Suppressor macrophage treated with lipopolysaccharide for 1 hour (primary cell): ENCODE results near the gene BMPR1A.

ENCODE experiments used
- DNase-seq, 3 donors: peaks; one replicate each; pipeline ENCODE4 v3.0.0-alpha.2; 2020 to 2022

Gene BMPR1A

DNA sequence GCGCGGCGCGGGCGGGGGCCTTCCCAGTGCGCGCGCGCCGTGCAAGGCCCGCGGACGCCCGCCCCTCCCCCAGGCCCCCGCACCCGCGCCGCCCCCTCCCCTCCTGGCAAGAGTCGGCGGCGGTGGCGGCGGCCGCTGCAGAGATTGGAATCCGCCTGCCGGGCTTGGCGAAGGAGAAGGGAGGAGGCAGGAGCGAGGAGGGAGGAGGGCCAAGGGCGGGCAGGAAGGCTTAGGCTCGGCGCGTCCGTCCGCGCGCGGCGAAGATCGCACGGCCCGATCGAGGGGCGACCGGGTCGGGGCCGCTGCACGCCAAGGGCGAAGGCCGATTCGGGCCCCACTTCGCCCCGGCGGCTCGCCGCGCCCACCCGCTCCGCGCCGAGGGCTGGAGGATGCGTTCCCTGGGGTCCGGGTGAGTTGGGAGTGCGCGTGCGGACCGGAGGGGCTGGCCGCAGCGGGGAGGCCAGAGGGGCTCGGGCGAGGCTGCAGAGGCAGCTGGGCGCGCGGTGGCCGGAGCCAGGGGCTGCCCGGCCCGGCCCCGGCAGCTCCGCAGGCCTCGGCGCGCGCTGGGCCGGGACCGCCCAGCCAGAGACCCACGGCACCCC is at the start of gene BMPR1A:
Gene BMPR1A, plus strand, starts transcription at position 109 of the 602 bp plus-strand sequence. CDS start 119,400 bp downstream, outside the sequence.
- DNase-seq: peak in 1 of 3 donors; percentile 32

DNA sequence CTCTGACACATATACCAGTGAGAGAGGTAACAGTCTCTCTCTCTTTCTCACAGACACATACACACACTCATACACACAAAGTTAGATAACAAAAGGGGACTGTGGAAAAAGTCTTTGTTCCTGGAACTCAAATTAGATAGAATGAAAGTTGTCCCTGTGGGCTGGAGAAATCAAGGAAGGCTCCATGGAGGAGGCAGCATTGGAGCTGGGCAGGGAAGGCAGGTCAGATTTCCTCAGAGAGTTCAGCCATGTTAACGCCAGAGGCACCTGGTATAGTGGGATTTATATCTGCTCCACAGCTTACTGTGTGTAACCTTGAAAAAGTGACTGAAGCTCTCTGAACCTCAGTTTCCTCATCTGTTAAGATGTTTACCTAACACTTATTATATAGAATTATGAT is 49.4 kb upstream of the BMPR1A start:
- DNase-seq: no peak

DNA sequence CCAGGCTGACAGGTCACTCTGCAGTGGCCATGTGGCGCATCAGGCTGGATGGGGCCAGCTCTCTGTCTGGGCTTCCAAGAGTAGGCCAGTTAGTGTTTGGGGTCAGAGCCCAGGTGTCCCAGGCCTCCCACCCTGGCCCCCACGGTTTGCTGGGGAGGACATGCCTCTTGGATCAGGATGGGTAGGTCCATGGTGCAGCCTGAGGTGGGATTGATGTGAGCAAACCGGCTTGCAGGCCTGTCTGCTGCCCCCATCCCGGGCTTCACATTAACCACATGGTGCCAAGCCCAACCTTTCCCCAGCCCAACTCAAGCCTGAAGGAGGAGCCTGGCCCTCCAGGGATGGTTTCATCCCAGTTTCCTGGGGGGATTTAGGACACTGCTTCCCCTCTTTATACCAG is 48.9 kb upstream of the BMPR1A start:
- DNase-seq: no peak

DNA sequence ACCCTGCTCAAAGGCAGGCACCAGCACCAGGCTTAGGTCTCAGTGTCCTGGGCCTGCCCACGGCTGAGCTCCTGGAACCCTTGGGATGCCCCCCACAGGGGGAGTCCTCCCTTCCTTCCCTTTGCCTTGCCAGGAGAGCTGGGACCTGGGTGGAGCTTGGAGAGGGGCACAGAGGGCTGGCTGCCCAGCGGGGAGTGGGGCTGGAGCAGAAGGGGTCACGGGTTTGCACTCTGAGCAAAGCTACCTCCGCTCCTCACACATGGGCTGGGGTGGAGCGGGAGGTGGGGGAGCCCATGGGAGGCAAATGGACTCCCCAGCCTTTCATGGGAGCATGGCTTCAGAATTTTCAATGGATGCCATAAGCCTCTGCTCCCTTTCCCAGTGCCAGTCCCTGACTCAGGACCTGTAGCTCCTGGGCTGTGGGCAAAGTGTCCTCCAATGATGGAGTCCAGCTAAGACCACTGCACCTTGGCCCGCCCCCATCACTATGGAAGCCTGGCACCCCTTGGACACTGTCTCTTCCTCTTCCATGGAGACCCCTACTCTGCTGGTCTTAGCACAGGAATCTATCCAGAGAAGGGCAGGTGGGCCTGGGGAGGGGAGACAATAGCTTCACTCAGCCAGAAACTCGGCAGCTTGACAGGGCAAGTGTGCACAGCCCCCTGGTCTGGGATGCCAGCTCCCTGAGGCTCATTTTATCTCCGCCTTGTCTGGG is 48.2 kb upstream of the BMPR1A start:
- no peak for DNase-seq

DNA sequence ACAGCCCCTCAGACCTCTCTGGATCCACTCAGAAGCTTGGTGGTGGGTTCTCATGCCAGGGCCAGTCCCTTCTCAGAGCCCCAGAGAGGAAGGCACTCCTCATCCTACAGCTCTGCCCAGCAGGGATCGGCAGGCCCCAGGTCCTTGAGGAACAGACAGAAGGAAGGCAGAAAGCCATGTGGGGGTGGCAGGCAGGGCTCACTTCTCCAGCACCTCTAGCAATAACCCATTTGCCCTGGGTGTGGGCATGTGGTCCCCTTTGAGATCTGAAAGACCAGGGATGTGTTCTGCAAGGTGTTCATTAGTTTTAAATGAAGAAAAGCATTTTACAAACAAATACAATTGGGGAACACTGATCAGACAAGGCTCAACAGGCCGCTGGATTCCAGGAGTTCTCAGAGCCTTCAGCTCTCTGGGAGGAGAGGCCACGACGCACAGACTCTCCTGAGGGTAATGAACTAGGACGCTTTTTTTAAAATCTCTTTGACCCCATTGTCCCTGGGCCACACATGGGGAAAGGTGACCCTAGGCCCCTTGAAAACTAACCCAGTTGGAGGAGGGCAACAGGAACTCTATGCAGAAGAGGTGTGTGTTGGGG is 47.5 kb upstream of the BMPR1A start:
- no peak for DNase-seq

DNA sequence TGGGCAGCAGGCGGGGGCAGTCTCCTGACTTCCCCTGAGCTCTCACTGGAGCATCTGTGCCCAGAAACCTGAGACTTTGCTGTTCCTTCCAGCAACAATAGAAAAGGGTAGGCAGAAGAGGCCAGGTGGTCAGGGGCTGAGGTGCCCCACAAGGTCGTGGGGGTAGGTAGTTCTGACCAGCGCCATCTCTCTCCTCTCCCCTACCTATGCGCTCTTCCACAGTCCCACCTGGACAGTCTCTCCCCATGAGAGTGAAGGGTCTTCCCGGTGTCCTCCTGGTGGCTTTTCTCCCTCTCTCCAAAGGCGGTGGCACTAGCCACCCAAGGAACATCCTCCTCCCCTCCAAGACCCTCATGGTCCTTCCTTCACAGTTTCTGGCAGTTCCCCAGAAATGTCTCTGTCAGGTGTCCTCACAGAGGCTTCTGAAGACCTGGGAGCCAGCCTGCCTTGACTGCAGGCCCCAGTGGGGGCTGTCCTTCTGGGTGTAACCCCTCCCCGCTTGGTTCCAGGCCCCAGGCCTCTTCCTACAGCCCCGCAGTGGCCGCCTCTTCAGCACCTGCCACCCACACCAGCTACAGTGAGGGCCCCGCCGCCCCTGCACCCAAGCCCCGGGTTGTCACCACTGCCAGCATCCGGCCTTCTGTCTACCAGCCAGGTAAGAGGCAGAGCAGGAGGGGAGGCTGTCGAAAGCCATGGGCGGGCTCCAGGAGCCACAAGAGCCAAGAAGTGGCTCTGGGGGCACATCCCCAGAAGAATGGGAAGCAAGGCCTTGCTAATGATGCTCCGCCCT is 46.8 kb upstream of the BMPR1A start:
- DNase-seq: no peak

DNA sequence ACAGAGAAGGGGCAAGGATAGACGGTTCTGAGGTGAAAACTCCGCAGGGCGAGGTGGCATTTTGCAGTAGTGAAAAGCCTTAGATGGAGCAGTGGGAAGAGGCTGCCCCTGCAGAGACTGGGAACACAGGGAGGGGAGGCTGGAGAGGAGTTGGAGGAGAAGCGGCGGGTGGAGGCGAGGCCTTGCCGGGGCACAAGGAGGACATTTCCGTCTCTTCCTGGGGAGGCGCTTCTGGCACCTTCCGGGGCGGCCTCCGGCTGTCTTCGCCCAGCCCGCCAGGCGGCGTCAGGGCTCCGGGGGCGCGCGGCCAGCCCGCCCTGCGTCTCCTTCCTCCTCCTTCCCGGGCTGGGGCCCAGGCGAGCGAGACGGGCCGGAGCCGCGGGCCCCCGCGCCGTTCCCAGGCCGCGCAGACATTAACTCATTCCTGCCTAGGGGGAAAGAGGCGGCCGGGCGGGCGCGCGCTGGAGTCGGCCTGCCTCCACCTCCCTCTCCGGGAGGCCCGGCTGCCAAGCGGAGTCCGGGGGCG is 45.4 kb upstream of the BMPR1A start:
- peak; percentile 91 to 96 (median 94) for DNase-seq

DNA sequence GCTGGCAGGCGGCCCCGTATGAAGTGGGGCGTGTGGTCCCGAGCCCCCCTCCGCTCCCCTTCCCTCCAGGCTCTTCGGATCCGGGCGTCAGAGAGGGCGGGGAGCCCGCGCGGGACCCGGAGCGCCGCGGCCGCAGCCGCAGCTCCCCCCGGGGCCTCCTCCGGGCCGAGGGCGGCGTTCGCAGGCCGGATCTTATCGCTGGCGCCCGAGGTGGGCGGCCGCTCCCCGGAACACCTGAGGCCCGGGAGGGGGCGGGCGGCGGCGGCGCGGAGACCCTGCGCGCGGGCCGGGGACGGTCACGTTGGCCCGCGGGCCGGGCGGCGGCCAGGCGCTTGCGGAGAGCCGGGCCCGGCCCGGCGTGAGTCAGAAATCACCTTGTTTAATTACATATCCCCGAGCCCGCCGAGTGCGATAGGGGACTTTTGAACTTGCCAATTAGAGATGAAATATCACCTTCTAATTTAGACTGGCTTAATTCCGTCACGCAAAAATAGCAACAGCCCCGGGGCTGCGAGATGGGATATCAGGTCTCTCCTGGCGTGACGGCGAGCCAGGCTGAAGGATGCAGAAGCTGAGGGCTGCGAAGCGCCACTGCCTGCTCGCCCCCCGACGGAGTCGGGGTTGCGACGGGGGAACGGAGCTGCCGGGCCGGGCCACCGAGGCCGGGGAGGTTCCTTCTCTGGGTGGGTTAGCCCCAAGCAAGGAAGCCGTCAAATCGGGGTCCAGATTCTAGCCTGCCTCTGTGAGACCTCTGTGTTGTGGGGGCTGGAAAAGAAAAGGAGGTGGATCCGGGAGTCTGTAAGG is 44.7 kb upstream of the BMPR1A start:
- peak; percentile 27 to 62 (median 41) for DNase-seq

DNA sequence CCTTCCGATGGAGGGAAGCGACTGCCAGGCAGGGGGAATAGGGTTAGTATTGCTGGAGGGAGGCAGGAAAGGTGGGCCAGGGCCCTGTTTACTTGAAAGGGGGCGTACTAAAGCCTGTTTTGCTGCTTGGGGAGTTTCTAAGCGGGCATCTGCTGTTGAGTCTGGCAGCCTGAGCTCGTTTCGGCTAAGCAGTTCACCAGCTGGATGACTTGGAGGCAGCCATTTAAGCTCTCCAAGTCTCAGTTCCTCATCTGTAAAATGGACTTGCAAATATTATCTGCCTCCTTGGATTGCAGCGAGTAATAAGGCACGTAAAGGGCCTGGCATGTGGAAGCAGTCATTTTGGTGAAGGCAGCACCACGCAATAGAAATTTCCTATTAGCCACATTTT is 44.1 kb upstream of the BMPR1A start:
- peak in 2 of 3 donors; percentile 9 to 28 for DNase-seq

DNA sequence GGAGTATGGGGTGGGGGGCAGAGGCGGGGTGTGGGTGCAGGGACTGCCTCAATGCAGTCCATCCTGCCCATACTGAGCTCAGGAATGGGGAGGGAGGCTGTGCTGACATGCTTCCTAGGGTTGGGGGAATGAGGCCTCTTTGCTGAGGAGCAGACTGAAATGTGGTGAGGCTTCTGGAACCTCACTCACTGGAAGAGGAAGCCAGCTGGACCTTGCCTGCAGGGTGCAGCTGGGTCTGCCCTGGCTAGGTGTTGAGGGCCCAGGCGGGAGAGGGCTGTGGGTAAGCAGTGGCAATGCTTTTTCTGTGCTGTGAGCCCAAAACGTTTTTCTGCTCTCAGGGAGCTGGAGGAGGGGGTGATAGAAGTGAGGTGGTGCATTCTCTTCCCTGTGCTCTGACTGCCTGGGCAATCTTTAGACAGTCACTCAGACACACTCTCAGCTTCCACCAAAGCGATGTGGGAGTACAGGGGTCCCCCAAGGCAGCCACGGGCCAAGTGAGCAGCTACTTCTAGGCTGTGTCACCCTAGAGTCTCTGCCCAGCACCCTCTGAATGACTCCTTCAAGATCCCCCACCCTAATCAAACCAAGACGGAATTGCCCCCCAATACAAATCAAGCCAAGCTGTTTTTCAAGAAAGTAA is 41.1 kb upstream of the BMPR1A start:
- no peak for DNase-seq

DNA sequence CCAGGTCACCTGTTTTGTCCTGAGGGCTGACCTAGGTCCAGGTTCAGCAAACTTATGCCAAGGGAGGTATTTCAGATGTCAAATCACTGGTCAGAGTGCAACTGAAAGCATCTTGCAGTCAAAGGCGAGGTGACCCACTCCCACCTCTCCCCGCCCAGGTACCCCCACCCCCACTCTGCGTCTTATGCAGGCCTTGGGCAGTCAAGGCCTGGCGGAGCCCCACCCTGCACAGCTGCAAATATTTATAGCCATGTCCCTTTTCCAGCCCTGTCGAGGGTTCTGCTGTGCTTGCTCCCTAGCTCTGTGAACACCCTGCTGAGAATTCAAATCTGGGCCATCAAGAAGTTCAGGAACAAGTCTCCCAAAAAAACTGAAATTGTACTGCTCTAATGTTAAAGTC is 40.6 kb upstream of the BMPR1A start:
- no peak for DNase-seq

DNA sequence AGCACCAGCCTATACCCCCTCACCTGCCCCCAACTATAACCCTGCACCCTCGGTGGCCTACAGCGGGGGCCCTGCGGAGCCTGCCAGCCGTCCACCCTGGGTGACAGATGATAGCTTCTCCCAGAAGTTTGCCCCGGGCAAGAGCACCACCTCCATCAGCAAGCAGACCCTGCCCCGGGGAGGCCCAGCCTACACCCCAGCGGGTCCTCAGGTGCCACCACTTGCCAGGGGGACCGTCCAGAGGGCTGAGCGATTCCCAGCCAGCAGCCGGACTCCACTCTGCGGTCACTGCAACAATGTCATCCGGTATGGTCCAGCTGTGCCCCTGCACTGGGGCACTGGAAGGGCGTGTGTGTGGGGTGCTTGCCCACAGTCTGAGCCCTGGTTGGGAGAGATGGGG is 40.0 kb upstream of the BMPR1A start:
- no peak for DNase-seq

DNA sequence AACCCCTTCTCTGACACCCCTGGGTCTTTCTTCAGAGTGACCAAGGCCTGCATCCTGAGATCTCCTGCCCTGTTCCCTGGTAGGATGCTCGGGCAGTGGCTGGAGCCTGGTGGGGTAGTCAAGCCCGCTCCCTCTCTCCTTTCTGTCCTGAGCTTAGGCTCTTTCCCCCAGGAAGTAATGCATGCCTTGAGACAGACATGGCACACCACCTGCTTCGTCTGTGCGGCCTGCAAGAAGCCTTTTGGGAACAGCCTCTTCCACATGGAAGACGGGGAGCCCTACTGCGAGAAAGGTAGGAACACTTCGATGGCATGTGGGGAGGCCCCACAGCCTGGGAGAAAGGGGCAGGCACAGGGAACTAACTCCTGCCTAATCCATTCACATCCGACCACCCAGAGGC is 37.9 kb upstream of the BMPR1A start:
- no peak for DNase-seq

DNA sequence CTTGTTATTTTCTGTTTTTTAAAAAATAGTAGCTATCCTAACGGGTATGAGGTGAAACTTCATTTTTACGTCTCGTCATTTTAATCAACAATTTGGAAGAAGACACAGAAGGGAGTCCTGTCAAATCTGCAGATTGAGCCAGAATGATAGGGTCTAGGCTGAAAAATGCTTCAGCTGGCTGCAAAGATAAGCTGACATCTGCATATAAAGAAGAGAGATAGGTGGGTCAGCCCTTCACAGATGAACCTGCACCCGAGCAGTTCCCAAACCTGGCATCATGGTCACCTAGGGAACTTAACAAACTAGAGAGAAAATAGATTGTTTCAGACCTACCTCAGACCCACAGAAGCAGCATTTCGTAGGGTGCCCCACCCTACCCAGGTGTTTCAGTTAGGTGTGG is 35.2 kb upstream of the BMPR1A start:
- DNase-seq: no peak

DNA sequence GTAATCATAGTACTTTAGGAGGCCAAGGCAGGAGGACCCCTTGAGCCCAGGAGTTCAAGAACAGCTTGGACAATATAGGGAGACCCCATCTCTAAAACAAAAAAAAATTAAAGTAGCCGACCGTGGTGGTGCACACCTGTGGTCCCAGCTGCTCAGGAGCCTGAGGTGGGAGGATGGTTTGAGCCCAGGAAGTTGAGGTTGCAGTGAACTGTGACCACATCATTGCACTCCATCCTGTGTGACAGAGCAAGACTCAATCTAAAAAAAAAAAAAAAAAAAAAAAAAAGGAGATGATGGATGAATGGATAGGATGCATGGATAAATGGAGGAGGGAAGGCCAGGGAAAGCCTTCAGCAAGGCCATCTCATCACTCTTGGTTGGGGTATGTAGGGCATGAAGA is 33.4 kb upstream of the BMPR1A start:
- no peak for DNase-seq

DNA sequence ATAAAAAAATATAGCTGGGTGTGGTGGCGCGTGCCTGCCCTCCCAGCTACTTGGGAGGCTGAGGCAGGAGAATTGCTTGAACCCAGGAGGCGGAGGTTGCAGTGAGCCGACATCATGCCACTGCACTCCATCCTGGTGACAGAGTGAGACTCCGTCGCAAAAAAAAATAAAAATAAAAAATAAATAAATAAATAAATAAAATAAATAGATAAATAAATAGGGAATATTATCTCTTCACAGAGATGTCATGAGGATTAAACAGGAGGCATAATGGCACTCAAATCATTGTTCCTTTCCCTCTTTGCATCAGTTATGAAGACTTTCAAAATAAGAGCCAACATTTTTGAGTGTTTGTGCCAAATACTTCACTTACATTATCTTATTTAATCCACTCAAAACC is 32.0 kb upstream of the BMPR1A start:
- DNase-seq: no peak

DNA sequence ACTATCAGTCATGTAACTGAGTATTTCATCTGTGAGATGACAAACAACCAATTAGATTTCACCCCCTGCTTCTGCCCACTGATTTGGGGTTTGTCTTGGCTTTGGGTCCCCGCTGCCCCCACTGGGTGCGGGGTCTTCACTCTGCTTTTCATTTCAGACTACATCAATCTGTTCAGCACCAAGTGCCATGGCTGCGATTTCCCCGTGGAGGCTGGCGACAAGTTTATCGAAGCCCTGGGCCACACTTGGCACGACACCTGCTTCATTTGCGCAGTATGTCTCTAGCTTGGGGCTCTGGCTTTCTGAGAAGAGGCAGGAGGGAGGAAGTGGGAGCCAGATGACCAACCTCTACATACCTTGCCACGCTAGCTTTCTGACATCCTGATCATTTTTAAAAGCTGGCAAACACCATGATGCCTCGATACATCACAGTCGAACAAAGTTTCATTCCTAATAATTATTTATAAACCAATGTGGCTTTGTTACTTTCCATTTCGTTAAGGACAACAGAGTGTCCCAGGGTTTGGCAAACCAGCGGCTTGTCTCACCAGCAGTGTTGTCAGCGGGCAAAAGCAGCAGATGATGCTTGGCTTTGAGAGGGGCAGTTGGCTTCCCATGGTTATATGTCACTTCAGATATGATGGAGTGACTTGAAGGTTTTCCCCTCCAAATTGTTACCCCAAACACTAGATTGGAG is 30.3 kb upstream of the BMPR1A start:
- no peak for DNase-seq

DNA sequence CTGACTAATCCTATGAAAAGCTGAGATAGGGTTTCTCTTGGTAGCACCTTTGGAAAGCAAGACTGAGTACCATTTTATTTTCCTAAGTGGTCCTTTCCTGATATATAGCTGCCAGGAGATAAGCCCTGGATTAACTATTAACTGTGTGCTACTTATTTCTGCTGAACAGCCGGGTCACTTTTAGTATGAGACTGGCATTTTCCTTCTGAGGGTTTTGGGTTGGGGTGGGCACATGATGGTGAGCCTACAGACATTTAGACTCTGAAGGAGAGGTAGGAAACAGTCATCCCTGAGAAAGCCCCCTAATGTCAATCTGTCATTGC is 29.8 kb upstream of the BMPR1A start:
- DNase-seq: no peak

DNA sequence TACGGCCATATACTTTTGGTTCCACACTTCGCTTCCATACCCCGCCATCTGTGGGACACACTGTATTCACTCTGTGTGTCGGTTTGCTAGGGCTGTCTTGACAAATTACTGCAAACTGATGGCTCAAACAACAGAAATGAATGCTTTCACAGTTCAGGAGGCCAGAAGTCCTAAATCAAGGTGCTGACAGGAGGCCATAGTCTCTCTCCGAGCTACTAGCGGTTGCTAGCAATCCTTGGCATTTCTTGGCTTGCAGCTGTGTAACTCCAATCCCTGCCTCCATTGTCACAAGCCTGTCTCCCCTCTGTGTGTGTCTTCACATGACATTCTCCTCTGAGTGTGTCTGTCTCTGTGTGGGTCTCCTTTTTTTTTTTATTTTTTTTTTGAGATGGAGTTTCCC is 28.9 kb upstream of the BMPR1A start:
- no peak for DNase-seq

DNA sequence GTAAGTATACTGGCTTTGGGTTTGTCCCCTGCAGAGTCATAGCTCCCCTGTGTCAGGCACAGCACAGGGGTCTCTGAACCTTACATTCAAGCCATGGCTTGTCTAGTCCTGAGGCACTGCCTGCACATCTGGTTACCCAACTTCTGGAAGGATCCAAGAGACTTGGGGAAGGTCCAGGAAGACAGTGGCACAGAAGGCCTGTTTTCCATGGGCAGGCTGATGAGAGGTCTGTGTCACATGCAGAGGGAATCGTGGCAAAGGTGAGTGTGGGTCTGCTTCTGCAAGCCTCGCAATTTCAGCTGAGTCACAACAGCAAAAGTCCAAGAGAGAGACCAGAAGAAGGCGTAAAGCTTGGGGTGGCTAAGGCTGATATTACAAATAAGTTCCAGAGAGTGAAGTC is 28.4 kb upstream of the BMPR1A start:
- DNase-seq: no peak

DNA sequence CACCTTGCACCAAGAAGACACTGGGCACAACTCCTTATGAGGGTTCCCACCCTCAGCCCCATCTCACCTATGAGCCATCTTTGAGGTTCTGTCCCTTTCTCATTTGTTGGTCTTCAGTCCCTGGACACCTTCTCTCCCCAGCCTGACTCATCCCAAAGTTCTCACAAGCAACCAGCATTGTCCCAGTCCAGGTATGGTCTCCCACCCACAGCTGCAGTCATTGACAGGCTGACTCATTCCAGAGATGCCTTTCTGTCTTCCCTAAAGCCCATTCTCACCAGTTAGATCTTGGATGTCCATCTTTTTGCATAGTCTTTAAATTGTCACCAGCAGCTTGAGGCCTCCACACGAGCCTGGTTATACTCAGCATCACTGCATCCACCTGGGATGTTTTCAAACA is 26.7 kb upstream of the BMPR1A start:
- DNase-seq: no peak

DNA sequence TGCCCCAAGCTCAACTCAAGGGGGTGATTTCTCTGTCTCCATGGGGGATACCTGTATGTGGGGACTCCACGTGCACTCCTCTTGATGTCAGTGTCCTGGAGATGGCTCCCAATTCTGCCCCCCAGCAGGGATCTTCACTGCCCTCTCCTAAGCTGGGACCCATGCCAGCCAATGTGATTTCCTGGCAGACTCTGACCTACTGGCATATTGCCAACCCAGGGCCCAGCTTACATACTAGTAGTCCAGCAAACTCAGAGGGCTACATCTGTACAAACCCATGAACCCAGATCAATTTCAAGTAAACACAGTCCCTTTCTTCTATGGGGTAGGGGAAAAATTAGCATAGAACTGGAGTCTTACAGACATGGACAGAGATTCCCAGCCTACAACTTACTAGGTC is 26.2 kb upstream of the BMPR1A start:
- DNase-seq: no peak
